Natural killer cell (primary cell): ENCODE measurements around the gene BMERB1. TPM values are rescaled to one million over a fixed set of nuclear protein-coding genes. Genes with fewer than 3 reads are reported as not detected.

Experiments
- ATAC-seq, 3 donors: fragments of 150-1000 bp in 2 of 3; fragments of 200-7000 bp in 1 of 3; cut with Tn5 transposase; 1 replicate in 1 of 3; 2 replicates in 2 of 3; pipeline ENCODE4 v1.10.0; 2021; ENCODE audit warnings: mild to moderate bottlenecking in 2 of 3, moderate library complexity in 2 of 3
- DNase-seq, 2 donors: peaks; one replicate each; pipeline versions ENCODE4 v3.0.0 to v3.0.0-alpha.2; 2013 to 2021; ENCODE audit warnings: mixed read lengths in 1 of 2
- H3K27ac ChIP-seq: one replicate; pipeline ENCODE4 v1.5.1; 2013; ENCODE audit warnings: mild to moderate bottlenecking, low read length
- H3K27me3 ChIP-seq: one replicate; pipeline ENCODE4 v1.6.1; 2013; ENCODE audit warnings: low read length; ENCODE audit not compliant: control insufficient read depth, insufficient read depth
- H3K36me3 ChIP-seq: one replicate; pipeline ENCODE4 v1.6.1; 2013; ENCODE audit warnings: low read length; ENCODE audit not compliant: control insufficient read depth, insufficient read depth
- H3K4me1 ChIP-seq: one replicate; pipeline ENCODE4 v1.6.1; 2013; ENCODE audit warnings: low read length; ENCODE audit not compliant: control insufficient read depth, insufficient read depth
- H3K4me3 ChIP-seq: one replicate; pipeline ENCODE4 v1.5.1; 2013; ENCODE audit warnings: low read length
- H3K9me3 ChIP-seq: one replicate; pipeline ENCODE4 v1.6.1; 2013; ENCODE audit warnings: low read length; ENCODE audit not compliant: control insufficient read depth, insufficient read depth
- H3K27ac Mint-ChIP-seq, 2 donors: one replicate each; pipeline ENCODE4 v1.8.0; 2022; ENCODE audit warnings: mild to moderate bottlenecking in 2 of 2, mixed read lengths in 2 of 2, moderate library complexity in 1 of 2
- H3K27me3 Mint-ChIP-seq, 2 donors: one replicate each; pipeline ENCODE4 v1.8.0; 2022; ENCODE audit warnings: low read depth in 2 of 2, mixed read lengths in 2 of 2
- H3K36me3 Mint-ChIP-seq: one replicate; pipeline ENCODE4 v1.8.0; 2022; ENCODE audit warnings: mixed read lengths
- H3K4me1 Mint-ChIP-seq, 2 donors: one replicate each; pipeline ENCODE4 v1.8.0; 2022; ENCODE audit warnings: mixed read lengths in 2 of 2
- H3K4me3 Mint-ChIP-seq: one replicate; pipeline ENCODE4 v1.8.0; 2022; ENCODE audit warnings: mild to moderate bottlenecking, moderate library complexity, mixed read lengths
- H3K9me3 Mint-ChIP-seq, 2 donors: one replicate each; pipeline ENCODE4 v1.8.0; 2022; ENCODE audit warnings: mixed read lengths in 2 of 2
- WGBS: methylation state at CpG from one replicate; pipeline ENCODE4 v1.1.7; 2013; ENCODE audit warnings: missing lambda C conversion rate; ENCODE audit not compliant: insufficient coverage; 5-methylcytosine and 5-hydroxymethylcytosine counted together
- intact Hi-C: fragments of 100-400 bp; cut with micrococcal nuclease; formaldehyde crosslinking; loops from one replicate; pipeline ENCODE4 v1.14.2; 2022
- total RNA-seq, 4 donors: library from RNA; stranded (reverse); fragments of 120-200 nt in 1 of 4; gene quantifications; one replicate each; pipeline versions ENCODE4 v1.2.3 to v1.2.4, GENCODE V29; 2013 to 2022
- TF ChIP-seq, protein P1 (sequence below): fragments of 200-600 bp; IDR thresholded peaks from one replicate; pipeline ENCODE4 v1.8.0; 2022; ENCODE audit warnings: antibody characterized with exemption

Gene BMERB1
- total RNA-seq, 3 donors from 2014 or later (not counting 1 experiment from before 2014, with no cell fraction given): 3.7 to 6.7 (median 4.5) TPM

DNA sequence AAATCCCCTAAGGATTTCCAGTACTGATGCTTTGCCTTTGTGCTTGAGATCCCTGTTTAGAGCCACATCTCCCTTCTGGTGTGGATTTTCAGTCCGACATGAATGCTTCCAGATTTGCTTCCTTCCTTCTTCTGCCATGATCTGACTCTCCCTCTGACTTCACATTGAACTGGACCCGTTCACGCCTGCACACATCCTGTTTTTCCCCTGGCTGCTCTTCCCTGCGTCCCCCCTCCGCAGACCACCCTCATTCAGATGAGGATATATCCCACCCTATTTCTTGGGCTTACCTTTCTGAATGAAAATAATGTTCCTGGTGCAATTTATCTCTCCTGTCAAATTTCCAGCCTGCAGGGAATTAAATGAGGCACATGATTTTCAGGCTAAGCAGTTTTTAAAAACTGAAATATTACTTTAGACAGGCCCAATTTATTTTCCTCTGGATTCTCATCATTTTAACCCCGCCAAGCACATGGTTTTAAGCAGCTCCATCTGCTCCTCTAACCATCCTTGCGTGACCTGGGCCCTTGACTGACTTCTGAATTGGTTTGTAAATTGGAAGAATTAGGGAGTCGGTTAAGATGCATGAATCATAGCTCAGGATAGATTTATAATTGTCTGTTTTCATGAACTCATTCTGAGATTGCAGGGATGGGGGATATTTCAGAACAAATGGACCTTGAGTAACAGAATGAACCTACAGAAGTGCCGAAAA, 59.2 kb downstream of the BMERB1 start:
- ATAC-seq (no peak), DNase-seq (no peak)
- no peaks in the 10 kb centered on the region for H3K4me1 ChIP-seq
- 68% methylated on average over 7 of the region's 9 CpGs for WGBS
- no peaks in the 10 kb centered on the region for H3K9me3 ChIP-seq
- intact Hi-C loops: no loop called here
- no peak overlapping the region for H3K4me3 Mint-ChIP-seq
- H3K36me3 Mint-ChIP-seq: no peaks in the 10 kb centered on the region
- H3K27ac Mint-ChIP-seq: no peak overlapping the region
- H3K9me3 Mint-ChIP-seq: no peaks in the 10 kb centered on the region
- H3K27ac ChIP-seq: no peak overlapping the region
- H3K27me3 Mint-ChIP-seq: peaks cover 0 to 4% of the 10 kb centered on the region in 2 donors
- H3K4me1 Mint-ChIP-seq: peaks cover 0 to 10% of the 10 kb centered on the region in 2 donors
- no peaks in the 10 kb centered on the region for H3K36me3 ChIP-seq
- H3K27me3 ChIP-seq: no peaks in the 10 kb centered on the region
- no peak overlapping the region for H3K4me3 ChIP-seq
- TF ChIP-seq, protein P1, sequence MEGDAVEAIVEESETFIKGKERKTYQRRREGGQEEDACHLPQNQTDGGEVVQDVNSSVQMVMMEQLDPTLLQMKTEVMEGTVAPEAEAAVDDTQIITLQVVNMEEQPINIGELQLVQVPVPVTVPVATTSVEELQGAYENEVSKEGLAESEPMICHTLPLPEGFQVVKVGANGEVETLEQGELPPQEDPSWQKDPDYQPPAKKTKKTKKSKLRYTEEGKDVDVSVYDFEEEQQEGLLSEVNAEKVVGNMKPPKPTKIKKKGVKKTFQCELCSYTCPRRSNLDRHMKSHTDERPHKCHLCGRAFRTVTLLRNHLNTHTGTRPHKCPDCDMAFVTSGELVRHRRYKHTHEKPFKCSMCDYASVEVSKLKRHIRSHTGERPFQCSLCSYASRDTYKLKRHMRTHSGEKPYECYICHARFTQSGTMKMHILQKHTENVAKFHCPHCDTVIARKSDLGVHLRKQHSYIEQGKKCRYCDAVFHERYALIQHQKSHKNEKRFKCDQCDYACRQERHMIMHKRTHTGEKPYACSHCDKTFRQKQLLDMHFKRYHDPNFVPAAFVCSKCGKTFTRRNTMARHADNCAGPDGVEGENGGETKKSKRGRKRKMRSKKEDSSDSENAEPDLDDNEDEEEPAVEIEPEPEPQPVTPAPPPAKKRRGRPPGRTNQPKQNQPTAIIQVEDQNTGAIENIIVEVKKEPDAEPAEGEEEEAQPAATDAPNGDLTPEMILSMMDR: no peak

DNA sequence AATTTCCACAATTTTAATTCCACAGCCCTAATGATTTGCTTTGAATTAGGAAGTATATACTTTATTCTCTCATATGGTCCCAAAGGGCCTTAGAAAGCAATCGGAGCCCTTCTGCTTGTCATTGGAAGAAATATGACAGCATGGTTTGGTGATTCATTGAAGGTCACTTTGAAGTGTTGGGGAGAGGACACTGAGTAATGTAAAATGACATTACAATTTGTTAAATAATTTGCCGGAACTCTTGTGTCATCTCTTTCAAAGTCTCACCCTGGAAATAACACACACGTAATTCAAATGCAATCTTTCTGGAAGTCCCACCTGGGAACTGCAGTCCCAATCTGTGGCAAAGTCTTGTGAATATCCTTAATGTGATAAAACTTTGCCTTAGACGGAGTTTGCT, 59.8 kb downstream of the BMERB1 start:
- H3K9me3 Mint-ChIP-seq: no peaks in the 10 kb centered on the region
- no peaks in the 10 kb centered on the region for H3K27me3 ChIP-seq
- no peak for ATAC-seq

DNA sequence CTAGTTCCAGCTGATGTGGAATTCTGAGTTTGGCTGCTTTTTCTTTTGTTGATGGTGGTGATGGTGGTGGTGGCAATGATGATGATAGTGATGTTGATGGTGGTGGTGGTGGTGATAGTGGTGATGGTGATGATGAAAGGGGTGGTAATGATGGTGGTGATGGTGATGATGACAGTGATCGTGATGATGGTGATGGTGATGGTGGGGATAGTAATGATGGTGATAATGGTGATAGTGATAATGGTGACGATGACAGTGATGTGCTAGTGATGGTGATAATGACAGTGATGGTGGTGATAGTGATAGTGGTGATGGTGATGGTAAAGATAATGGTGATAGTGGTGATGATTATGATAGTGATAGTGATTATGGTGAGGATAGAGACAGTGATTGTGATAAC, 61.5 kb downstream of the BMERB1 start:
- Mint-ChIP-seq H3K27ac (no peak overlapping the region), H3K4me1 (peaks cover 0 to 10% of the 10 kb centered on the region in 2 donors), H3K9me3 (no peaks in the 10 kb centered on the region), H3K4me3 (no peak overlapping the region), H3K27me3 (peaks cover 0 to 4% of the 10 kb centered on the region in 2 donors), H3K36me3 (no peaks in the 10 kb centered on the region)
- ATAC-seq: no peak
- intact Hi-C loops: no loop called here
- H3K36me3 ChIP-seq: no peaks in the 10 kb centered on the region
- DNase-seq: no peak
- H3K27me3 ChIP-seq: no peaks in the 10 kb centered on the region
- H3K4me3 ChIP-seq: no peak overlapping the region
- 75% methylated on average over 2 of the region's 2 CpGs for WGBS
- TF ChIP-seq, protein P1: no peak
- no peaks in the 10 kb centered on the region for H3K9me3 ChIP-seq
- H3K27ac ChIP-seq: no peak overlapping the region
- no peaks in the 10 kb centered on the region for H3K4me1 ChIP-seq

More for the DNA sequence above, 59.8 kb downstream of the BMERB1 start:
- Mint-ChIP-seq H3K27ac (no peak overlapping the region), H3K27me3 (peaks cover 0 to 4% of the 10 kb centered on the region in 2 donors), H3K4me3 (no peak overlapping the region), H3K36me3 (no peaks in the 10 kb centered on the region), H3K4me1 (peaks cover 0 to 10% of the 10 kb centered on the region in 2 donors)
- no peak overlapping the region for H3K4me3 ChIP-seq
- WGBS: 92% methylated on average over 4 of the region's 4 CpGs
- TF ChIP-seq, protein P1: no peak
- intact Hi-C loops: no loop called here
- H3K36me3 ChIP-seq: no peaks in the 10 kb centered on the region
- no peak for DNase-seq
- H3K27ac ChIP-seq: no peak overlapping the region
- H3K4me1 ChIP-seq: no peaks in the 10 kb centered on the region
- no peaks in the 10 kb centered on the region for H3K9me3 ChIP-seq
